Endometrium (tissue), 2 donors: ENCODE data around the gene KIF16B.
"Not testable (repeated sequence)": the region's sequence is repeated elsewhere in the genome, so short reads cannot be mapped to it uniquely, and the experiment has no call there.

Source experiments
- FAIRE-seq: peaks from 2 replicates; lab custom pipeline; 2012; peaks lifted over from hg19 to GRCh38; lab: Jason Lieb, UNC
- donor health status: control.
- donor health status: control.

Gene KIF16B

GRCh38 chr20:16589623-16590022, 16.4 kb upstream of the KIF16B start:
- FAIRE-seq, result no peak

- no peak for FAIRE-seq
Observed at GRCh38 chr20:16588241-16588640, 15.0 kb upstream of the KIF16B start.

- FAIRE-seq, result no peak
Observed at GRCh38 chr20:16587066-16587465, 13.8 kb upstream of the KIF16B start.

- FAIRE-seq, result no peak
Observed at GRCh38 chr20:16583474-16583873, 10.2 kb upstream of the KIF16B start.

GRCh38 chr20:16581241-16581640, 8.0 kb upstream of the KIF16B start:
- FAIRE-seq, result no peak

GRCh38 chr20:16580620-16581019, 7.4 kb upstream of the KIF16B start:
- FAIRE-seq, result no peak

- FAIRE-seq, result no peak
Observed at GRCh38 chr20:16580147-16580546, 6.9 kb upstream of the KIF16B start.

- no peak for FAIRE-seq
Observed at GRCh38 chr20:16576219-16576618, 3.0 kb upstream of the KIF16B start.

GRCh38 chr20:16575390-16576140, 2.3 kb upstream of the KIF16B start:
- FAIRE-seq, result no peak

- no peak for FAIRE-seq
Observed at GRCh38 chr20:16574656-16575355, 1.6 kb upstream of the KIF16B start.

- no peak for FAIRE-seq
Observed at GRCh38 chr20:16571333-16571732, 1.9 kb downstream of the KIF16B start.

GRCh38 chr20:16569246-16570153, 3.7 kb downstream of the KIF16B start:
- no peak for FAIRE-seq

- FAIRE-seq, result no peak
Observed at GRCh38 chr20:16566080-16566479, 7.2 kb downstream of the KIF16B start.

- not testable (repeated sequence) for FAIRE-seq
Observed at GRCh38 chr20:16564079-16564478, 9.2 kb downstream of the KIF16B start.

GRCh38 chr20:16563066-16563806, 10.0 kb downstream of the KIF16B start:
- no peak for FAIRE-seq

GRCh38 chr20:16562259-16562658, 11.0 kb downstream of the KIF16B start:
- FAIRE-seq, result no peak

- no peak for FAIRE-seq
Observed at GRCh38 chr20:16560661-16561060, 12.6 kb downstream of the KIF16B start.

GRCh38 chr20:16560216-16560615, 13.0 kb downstream of the KIF16B start:
- FAIRE-seq, result no peak

- no peak for FAIRE-seq
Observed at GRCh38 chr20:16556301-16556700, 16.9 kb downstream of the KIF16B start.

- no peak for FAIRE-seq
Observed at GRCh38 chr20:16555754-16556153, 17.5 kb downstream of the KIF16B start.

- no peak for FAIRE-seq
Observed at GRCh38 chr20:16554766-16555543, 18.3 kb downstream of the KIF16B start.
